Measurements from ENCODE around the gene MYH9.
"Not testable (repeated sequence)": the region's sequence is repeated elsewhere in the genome, so short reads cannot be mapped to it uniquely, and the experiment has no call there.

The MYH9 gene

DNA sequence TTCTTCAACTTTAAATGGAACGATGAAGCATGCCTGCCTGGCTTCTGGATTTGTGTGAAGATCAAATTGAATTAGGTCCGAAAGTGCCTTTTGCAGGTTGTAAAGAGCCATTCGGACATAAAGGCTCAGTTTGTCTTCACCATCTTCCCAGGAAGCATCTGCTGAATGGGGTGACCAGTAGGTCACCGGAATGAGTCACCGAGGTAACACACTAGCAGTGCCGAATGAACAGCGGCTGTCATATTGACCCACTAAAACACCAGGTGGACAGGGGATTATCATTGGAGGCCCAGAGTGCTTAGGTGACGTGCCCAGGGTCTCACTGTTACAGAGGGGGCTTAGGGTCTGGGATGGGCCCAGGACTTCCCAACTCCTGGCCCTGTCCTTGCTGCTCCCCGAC, 43.1 kb upstream of the MYH9 start:
- Histone ChIP-seq H3K4me2 (ENCODE audit: low read depth, low read length, poor library complexity, severe bottlenecking) (no peak overlapping the region), H2AFZ (ENCODE audit: low read depth, low read length, severe bottlenecking) (no peak overlapping the region), H3K79me2 (ENCODE audit: insufficient read depth, low read length) (no peaks in the 10 kb centered on the region), H3K36me3 (ENCODE audit: low read length) (no peaks in the 10 kb centered on the region), H3K27ac (ENCODE audit: low read depth, low read length) (no peak overlapping the region), H3K9ac (ENCODE audit: low read length) (no peak overlapping the region), H3K9me3 (ENCODE audit: insufficient read depth, low read length) (no peaks in the 10 kb centered on the region), H4K20me1 (ENCODE audit: low read depth, low read length) (no peaks in the 10 kb centered on the region), H3F3A (ENCODE audit: insufficient read depth) (no peaks in the 10 kb centered on the region), H3K27me3 (ENCODE audit: low read length) (no peaks in the 10 kb centered on the region), H3K9me2 (replicated peaks; ENCODE audit: insufficient read depth, low read length) (no peaks in the 10 kb centered on the region), H3K4me3 (ENCODE audit: insufficient read depth, low read length, poor library complexity, severe bottlenecking) (no peak overlapping the region)
- no peak for TF ChIP-seq EZH2phosphoT487 (conservative IDR thresholded peaks at IDR 0.05; ENCODE audit: low read length)
- TF ChIP-seq, protein P1, sequence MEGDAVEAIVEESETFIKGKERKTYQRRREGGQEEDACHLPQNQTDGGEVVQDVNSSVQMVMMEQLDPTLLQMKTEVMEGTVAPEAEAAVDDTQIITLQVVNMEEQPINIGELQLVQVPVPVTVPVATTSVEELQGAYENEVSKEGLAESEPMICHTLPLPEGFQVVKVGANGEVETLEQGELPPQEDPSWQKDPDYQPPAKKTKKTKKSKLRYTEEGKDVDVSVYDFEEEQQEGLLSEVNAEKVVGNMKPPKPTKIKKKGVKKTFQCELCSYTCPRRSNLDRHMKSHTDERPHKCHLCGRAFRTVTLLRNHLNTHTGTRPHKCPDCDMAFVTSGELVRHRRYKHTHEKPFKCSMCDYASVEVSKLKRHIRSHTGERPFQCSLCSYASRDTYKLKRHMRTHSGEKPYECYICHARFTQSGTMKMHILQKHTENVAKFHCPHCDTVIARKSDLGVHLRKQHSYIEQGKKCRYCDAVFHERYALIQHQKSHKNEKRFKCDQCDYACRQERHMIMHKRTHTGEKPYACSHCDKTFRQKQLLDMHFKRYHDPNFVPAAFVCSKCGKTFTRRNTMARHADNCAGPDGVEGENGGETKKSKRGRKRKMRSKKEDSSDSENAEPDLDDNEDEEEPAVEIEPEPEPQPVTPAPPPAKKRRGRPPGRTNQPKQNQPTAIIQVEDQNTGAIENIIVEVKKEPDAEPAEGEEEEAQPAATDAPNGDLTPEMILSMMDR (IDR thresholded peaks at IDR 0.05; ENCODE audit: insufficient read depth, low read length, poor library complexity, severe bottlenecking), result no peak

DNA sequence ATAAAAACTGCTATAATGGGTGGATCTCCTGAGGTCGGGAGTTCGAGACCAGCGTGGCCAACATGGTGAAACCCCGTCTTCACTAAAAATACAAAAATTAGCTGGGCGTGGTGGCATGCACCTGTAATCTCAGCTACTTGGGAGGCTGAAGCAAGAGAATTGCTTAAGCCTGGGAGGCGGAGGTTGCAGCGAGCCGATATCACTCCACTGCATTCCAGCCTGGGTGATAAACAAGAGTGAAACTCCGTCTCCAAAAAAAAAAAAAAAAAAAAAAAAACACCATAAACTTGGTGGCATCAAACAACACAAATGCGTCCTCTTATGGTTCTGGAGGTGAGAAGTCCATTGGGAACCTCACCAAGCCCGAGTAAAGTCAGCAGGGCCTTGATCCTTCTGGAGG, 40.2 kb upstream of the MYH9 start:
- H4K20me1 ChIP-seq (ENCODE audit: low read depth, low read length); H3K9me3 ChIP-seq (ENCODE audit: insufficient read depth, low read length); H3K4me3 ChIP-seq (ENCODE audit: insufficient read depth, low read length, poor library complexity, severe bottlenecking); H3K4me2 ChIP-seq (ENCODE audit: low read depth, low read length, poor library complexity, severe bottlenecking); H3K9ac ChIP-seq (ENCODE audit: low read length); H3F3A ChIP-seq (ENCODE audit: insufficient read depth); H3K9me2 ChIP-seq (replicated peaks; ENCODE audit: insufficient read depth, low read length); H3K79me2 ChIP-seq (ENCODE audit: insufficient read depth, low read length); H2AFZ ChIP-seq (ENCODE audit: low read depth, low read length, severe bottlenecking); H3K27me3 ChIP-seq (ENCODE audit: low read length); H3K36me3 ChIP-seq (ENCODE audit: low read length); H3K27ac ChIP-seq (ENCODE audit: low read depth, low read length): not testable (repeated sequence)

GRCh38 chr22:36425977-36426523, 38.3 kb upstream of the MYH9 start:
- Histone ChIP-seq H3K4me3 (ENCODE audit: insufficient read depth, low read length, poor library complexity, severe bottlenecking) (no peak overlapping the region), H3F3A (ENCODE audit: insufficient read depth) (no peaks in the 10 kb centered on the region), H3K27me3 (ENCODE audit: low read length) (no peaks in the 10 kb centered on the region), H3K4me2 (ENCODE audit: low read depth, low read length, poor library complexity, severe bottlenecking) (no peak overlapping the region), H3K9ac (ENCODE audit: low read length) (no peak overlapping the region), H3K27ac (ENCODE audit: low read depth, low read length) (no peak overlapping the region), H2AFZ (ENCODE audit: low read depth, low read length, severe bottlenecking) (no peak overlapping the region), H3K9me3 (ENCODE audit: insufficient read depth, low read length) (no peaks in the 10 kb centered on the region), H4K20me1 (ENCODE audit: low read depth, low read length) (no peaks in the 10 kb centered on the region), H3K9me2 (replicated peaks; ENCODE audit: insufficient read depth, low read length) (no peaks in the 10 kb centered on the region), H3K79me2 (ENCODE audit: insufficient read depth, low read length) (no peaks in the 10 kb centered on the region), H3K36me3 (ENCODE audit: low read length) (no peaks in the 10 kb centered on the region)
- TF ChIP-seq, protein P1 (IDR thresholded peaks at IDR 0.05; ENCODE audit: insufficient read depth, low read length, poor library complexity, severe bottlenecking), result no peak
- TF ChIP-seq EZH2phosphoT487 (conservative IDR thresholded peaks at IDR 0.05; ENCODE audit: low read length), result no peak

DNA sequence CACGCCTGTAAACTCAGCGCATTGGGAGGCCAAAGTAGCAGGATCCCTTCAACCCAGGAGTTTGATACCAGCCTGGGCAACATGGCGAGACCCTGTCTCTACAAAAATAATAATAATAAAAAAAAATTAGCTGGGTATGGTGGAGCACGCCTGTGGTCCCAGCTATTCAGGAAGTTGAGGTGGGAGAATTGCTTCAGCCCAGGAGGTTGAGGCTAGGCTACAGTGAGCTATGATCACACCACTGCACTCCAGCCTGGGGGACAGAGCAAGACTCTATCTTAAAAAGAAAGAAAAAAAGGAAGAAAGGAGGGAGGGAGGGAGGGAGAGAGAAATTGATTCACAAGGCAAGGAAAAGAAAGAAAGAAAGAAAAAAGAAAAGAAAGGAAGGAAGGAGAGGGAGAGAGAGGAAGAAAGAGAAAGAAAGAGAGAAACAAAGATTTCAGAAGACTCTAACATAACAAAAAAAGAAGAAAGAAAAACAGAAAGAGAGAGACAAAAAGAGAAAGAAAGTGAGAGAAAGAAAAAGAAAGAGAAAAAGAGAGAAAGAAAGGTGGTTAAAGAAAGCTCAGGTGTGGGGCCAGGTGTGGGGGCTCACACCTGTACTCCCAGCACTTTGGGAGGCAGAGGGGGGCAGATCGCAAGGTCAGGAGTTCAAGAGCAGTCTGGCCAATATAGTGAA, 37.3 kb upstream of the MYH9 start:
- H2AFZ ChIP-seq (ENCODE audit: low read depth, low read length, severe bottlenecking), result no peak overlapping the region
- no peak overlapping the region for H3K4me2 ChIP-seq (ENCODE audit: low read depth, low read length, poor library complexity, severe bottlenecking)
- no peaks in the 10 kb centered on the region for H3K27me3 ChIP-seq (ENCODE audit: low read length)
- no peaks in the 10 kb centered on the region for H3K79me2 ChIP-seq (ENCODE audit: insufficient read depth, low read length)
- H3K9me3 ChIP-seq (ENCODE audit: insufficient read depth, low read length), result no peaks in the 10 kb centered on the region
- no peaks in the 10 kb centered on the region for H3F3A ChIP-seq (ENCODE audit: insufficient read depth)
- H3K27ac ChIP-seq (ENCODE audit: low read depth, low read length), result no peak overlapping the region
- no peaks in the 10 kb centered on the region for H3K36me3 ChIP-seq (ENCODE audit: low read length)
- H3K4me3 ChIP-seq (ENCODE audit: insufficient read depth, low read length, poor library complexity, severe bottlenecking), result no peak overlapping the region
- H3K9ac ChIP-seq (ENCODE audit: low read length), result no peak overlapping the region
- no peaks in the 10 kb centered on the region for H3K9me2 ChIP-seq (replicated peaks; ENCODE audit: insufficient read depth, low read length)
- no peak for TF ChIP-seq EZH2phosphoT487 (conservative IDR thresholded peaks at IDR 0.05; ENCODE audit: low read length)
- TF ChIP-seq, protein P1 (IDR thresholded peaks at IDR 0.05; ENCODE audit: insufficient read depth, low read length, poor library complexity, severe bottlenecking), result no peak
- H4K20me1 ChIP-seq (ENCODE audit: low read depth, low read length), result no peaks in the 10 kb centered on the region

DNA sequence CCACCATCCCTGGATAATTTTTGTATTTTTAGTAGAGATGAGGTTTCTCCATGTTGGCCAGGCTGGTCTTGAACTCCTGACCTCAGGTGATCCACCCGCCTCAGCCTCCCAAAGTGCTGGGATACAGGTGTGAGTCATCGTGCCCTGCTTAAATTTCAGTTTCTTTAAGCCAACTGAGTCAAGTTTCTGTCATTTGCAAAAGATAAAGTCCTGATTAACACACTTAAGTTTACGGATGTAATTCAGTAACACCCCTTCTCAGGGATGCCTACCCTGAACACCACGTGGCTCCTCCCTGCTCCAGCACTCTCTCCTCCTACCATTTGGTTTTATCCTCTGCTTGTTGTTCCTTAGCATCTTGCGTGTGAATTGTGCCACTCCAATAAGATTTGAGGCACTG, 36.7 kb upstream of the MYH9 start:
- H3K27ac ChIP-seq (ENCODE audit: low read depth, low read length); H3K36me3 ChIP-seq (ENCODE audit: low read length); H3K4me3 ChIP-seq (ENCODE audit: insufficient read depth, low read length, poor library complexity, severe bottlenecking); H3F3A ChIP-seq (ENCODE audit: insufficient read depth); H3K4me2 ChIP-seq (ENCODE audit: low read depth, low read length, poor library complexity, severe bottlenecking); H3K9ac ChIP-seq (ENCODE audit: low read length); H3K9me2 ChIP-seq (replicated peaks; ENCODE audit: insufficient read depth, low read length); H2AFZ ChIP-seq (ENCODE audit: low read depth, low read length, severe bottlenecking); H3K9me3 ChIP-seq (ENCODE audit: insufficient read depth, low read length); H3K79me2 ChIP-seq (ENCODE audit: insufficient read depth, low read length); H4K20me1 ChIP-seq (ENCODE audit: low read depth, low read length); H3K27me3 ChIP-seq (ENCODE audit: low read length): not testable (repeated sequence)

Data from SU-DHL-6 (cell line).